Activated B cell treated with CpG ODN at 0.5 μM for 24 hours (primary cell): ENCODE results near the gene CASP4. TPM values are rescaled to one million over a fixed set of nuclear protein-coding genes. Genes with fewer than 3 reads are reported as not detected.
A peak's percentile ranks its signal among the peaks of the same experiment; 100 is the strongest.

Experiments
- ATAC-seq: fragments of 200-7000 bp; cut with Tn5 transposase; one replicate; pipeline ENCODE4 v1.10.0; 2021; ENCODE audit warnings: low read depth, mild to moderate bottlenecking, moderate library complexity
- CTCF ChIA-PET: fragments of 350-600 bp; sonication (Branson Sonifier 250); formaldehyde crosslinking; loops from one replicate; lab custom pipeline; 2021; ENCODE audit warnings: antibody characterized with exemption; lab: Charles Lee
- POLR2A ChIA-PET: fragments of 350-600 bp; sonication (Branson Sonifier 250); formaldehyde crosslinking; loops from one replicate; lab custom pipeline; 2021; ENCODE audit warnings: antibody characterized with exemption; lab: Charles Lee
- DNase-seq: peaks from one replicate; pipeline ENCODE4 v3.0.0; 2022
- H3K27ac Mint-ChIP-seq: one replicate; pipeline ENCODE4 v1.8.0; 2020; ENCODE audit warnings: mixed read lengths
- H3K27me3 Mint-ChIP-seq: one replicate; pipeline ENCODE4 v1.8.0; 2021; ENCODE audit warnings: mixed read lengths
- H3K36me3 Mint-ChIP-seq: one replicate; pipeline ENCODE4 v1.8.0; 2021; ENCODE audit warnings: low read depth, mixed read lengths
- H3K4me1 Mint-ChIP-seq: one replicate; pipeline ENCODE4 v1.8.0; 2021; ENCODE audit warnings: mixed read lengths
- H3K4me3 Mint-ChIP-seq: one replicate; pipeline ENCODE4 v1.8.0; 2020; ENCODE audit warnings: mild to moderate bottlenecking, mixed read lengths
- H3K9me3 Mint-ChIP-seq: one replicate; pipeline ENCODE4 v1.8.0; 2020; ENCODE audit warnings: mixed read lengths
- intact Hi-C: fragments of 100-400 bp; cut with micrococcal nuclease; formaldehyde crosslinking; loops from one replicate; pipeline ENCODE4 v1.15.1; 2024
- total RNA-seq: library from RNA; stranded (reverse); gene quantifications from 2 replicates; pipeline ENCODE4 v1.2.3, GENCODE V29; 2022
- TF ChIP-seq, protein P1 (sequence below): fragments of 200-600 bp; IDR thresholded peaks from one replicate; pipeline ENCODE4 v1.8.0; 2022; ENCODE audit warnings: antibody characterized with exemption, mild to moderate bottlenecking

CASP4 gene
- total RNA-seq, 1 donor from 2014 or later, result 88.7 TPM

DNA sequence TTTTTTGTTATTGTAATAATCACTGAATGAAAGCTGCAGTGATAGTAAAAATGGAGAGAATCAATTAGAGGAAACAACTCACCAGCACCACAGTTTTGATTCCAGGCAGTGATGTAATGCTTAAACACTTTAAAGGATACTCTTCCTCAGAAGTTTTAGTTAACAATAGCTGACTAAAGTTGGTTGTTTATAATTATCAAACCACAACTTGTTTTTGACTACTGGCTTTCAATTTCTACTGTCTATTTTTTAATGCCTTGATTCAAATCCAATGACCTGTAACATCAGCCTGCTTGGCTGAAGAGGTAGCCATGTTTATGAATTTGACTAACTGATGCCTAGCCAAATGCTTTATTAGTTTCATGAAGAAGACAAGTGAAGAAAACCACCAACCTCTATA lies 51.9 kb downstream of the CASP4 start:
- H3K27me3 Mint-ChIP-seq, result no peaks in the 10 kb centered on the region
- intact Hi-C loops, result loop anchor here (2.0 to 5.0 kb wide), 2 partner anchors 18 to 51 kb away; partner anchors contain the start of genes CASP12 and CASP4
- CTCF ChIA-PET, result no interaction called here
- H3K4me1 Mint-ChIP-seq, result peaks cover 61% of the 10 kb centered on the region
- POLR2A ChIA-PET, result interaction anchor here (0.8 kb wide), 1 partner anchor 52 kb away, joined by 4 read pairs; the partner anchor contains the start of gene CASP4
- DNase-seq (no peak), ATAC-seq (no peak)
- H3K4me3 Mint-ChIP-seq, result peak overlapping the region; percentile 56
- H3K9me3 Mint-ChIP-seq, result no peaks in the 10 kb centered on the region
- TF ChIP-seq, protein P1, sequence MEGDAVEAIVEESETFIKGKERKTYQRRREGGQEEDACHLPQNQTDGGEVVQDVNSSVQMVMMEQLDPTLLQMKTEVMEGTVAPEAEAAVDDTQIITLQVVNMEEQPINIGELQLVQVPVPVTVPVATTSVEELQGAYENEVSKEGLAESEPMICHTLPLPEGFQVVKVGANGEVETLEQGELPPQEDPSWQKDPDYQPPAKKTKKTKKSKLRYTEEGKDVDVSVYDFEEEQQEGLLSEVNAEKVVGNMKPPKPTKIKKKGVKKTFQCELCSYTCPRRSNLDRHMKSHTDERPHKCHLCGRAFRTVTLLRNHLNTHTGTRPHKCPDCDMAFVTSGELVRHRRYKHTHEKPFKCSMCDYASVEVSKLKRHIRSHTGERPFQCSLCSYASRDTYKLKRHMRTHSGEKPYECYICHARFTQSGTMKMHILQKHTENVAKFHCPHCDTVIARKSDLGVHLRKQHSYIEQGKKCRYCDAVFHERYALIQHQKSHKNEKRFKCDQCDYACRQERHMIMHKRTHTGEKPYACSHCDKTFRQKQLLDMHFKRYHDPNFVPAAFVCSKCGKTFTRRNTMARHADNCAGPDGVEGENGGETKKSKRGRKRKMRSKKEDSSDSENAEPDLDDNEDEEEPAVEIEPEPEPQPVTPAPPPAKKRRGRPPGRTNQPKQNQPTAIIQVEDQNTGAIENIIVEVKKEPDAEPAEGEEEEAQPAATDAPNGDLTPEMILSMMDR, result no peak
- H3K36me3 Mint-ChIP-seq, result no peaks in the 10 kb centered on the region
- H3K27ac Mint-ChIP-seq, result peak overlapping the region; percentile 80

DNA sequence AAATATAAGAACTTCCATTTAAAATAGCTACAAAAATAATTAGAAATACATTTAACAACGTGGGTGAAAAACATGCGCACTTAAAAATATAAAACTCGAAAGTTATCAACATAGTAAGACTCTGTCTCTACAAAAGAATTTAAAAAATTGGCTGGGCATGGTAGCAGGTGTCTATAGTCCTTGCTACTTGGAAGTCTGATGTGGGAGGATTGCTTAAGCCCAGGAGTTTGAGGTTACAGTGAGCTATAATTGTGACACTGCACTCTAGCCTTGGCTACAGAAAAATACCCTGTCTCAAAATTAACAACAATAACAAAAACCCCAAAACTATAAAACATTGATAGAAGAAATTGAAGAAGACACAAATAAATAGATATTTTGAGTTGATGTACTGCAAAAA lies 56.3 kb downstream of the CASP4 start:
- Mint-ChIP-seq H3K9me3 (no peaks in the 10 kb centered on the region), H3K27me3 (no peaks in the 10 kb centered on the region), H3K4me3 (no peak overlapping the region), H3K27ac (no peak overlapping the region), H3K4me1 (peaks cover 42% of the 10 kb centered on the region), H3K36me3 (peaks cover 4% of the 10 kb centered on the region)
- no peak for DNase-seq
- ChIA-PET CTCF (no interaction called here), POLR2A (no interaction called here)
- intact Hi-C loops, result loop anchor here (2.0 kb wide), 1 partner anchor 17 kb away; no protein-coding TSS in a partner anchor
- TF ChIP-seq, protein P1, result no peak
- ATAC-seq, result no peak

DNA sequence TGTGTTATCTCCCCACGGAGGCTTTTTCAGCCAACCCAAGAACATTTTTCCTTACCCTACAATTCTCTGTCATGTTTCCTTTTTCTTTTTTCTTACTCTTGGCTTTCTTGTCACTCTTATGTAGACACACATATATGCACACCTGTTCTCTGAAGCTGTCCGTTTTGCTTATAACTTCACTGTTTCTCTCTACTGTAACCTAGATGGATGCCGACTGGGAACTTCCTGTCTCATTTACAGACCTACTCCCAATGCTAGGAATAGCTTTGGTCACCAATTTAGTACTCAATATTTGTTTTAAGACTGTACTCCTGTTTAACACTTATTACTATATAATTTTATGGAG lies 60.2 kb downstream of the CASP4 start:
- Mint-ChIP-seq H3K36me3 (peaks cover 10% of the 10 kb centered on the region), H3K4me1 (peaks cover 13% of the 10 kb centered on the region), H3K27ac (no peak overlapping the region), H3K27me3 (no peaks in the 10 kb centered on the region), H3K4me3 (no peak overlapping the region), H3K9me3 (no peaks in the 10 kb centered on the region)
- ATAC-seq (no peak), DNase-seq (no peak)
- TF ChIP-seq, protein P1, result no peak
- ChIA-PET CTCF (no interaction called here), POLR2A (no interaction called here)
- intact Hi-C loops, result no loop called here

DNA sequence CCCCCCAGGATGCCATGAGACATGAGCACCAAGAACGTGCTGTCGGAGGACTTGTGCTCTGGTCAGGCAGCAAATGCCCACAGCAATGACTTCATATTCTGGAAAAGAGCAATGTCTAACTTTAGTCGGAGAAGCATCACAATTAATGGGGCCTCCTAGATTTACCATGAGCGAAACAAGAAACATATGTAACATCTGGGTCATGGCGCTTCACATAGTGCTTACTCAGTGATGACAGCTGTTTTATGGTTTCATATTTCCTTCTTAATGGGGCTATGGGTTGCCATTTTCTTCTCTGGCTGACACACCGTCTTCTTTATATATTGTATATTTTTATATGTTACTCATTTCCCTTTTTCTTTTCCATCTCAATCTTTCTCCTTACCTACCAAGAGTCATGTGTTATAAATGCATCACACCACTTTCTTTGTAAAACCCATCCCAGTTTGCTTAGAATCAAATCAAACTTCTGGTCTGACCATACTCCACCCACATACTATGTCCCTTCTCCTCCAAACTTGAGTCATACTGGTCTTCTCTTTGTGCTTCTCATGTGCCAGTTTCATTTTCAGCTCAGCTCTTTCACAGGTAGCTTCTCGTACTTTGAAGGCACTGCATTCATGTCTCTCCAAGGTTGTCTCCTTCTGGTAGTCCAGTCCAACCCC lies 60.7 kb downstream of the CASP4 start:
- DNase-seq (no peak), ATAC-seq (no peak)
- ChIA-PET CTCF (no interaction called here), POLR2A (no interaction called here)
- H3K4me1 Mint-ChIP-seq, result peaks cover 11% of the 10 kb centered on the region
- TF ChIP-seq, protein P1, result no peak
- H3K27me3 Mint-ChIP-seq, result no peaks in the 10 kb centered on the region
- no peak overlapping the region for H3K27ac Mint-ChIP-seq
- H3K36me3 Mint-ChIP-seq, result peaks cover 10% of the 10 kb centered on the region
- intact Hi-C loops, result no loop called here
- no peaks in the 10 kb centered on the region for H3K9me3 Mint-ChIP-seq
- no peak overlapping the region for H3K4me3 Mint-ChIP-seq

DNA sequence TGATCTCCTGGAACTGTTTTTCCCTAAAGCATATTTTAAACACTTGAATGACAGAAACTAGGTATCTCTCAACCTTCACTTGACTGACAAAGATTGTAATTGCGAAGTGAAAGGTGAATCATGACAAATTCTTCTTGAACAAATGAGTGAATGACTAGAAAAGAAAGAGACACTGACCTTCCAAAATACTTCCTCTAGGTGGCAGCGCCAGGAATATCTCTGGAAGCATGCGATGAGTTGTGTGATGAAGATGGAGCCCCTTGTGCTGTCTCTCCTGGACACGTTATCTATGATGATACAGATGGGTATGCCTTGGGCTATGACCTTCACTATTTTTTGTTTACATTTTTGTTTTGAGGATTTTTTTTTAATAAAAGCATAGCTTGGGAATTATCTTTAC lies 63.1 kb downstream of the CASP4 start:
- POLR2A ChIA-PET, result no interaction called here
- H3K36me3 Mint-ChIP-seq, result peaks cover 10% of the 10 kb centered on the region
- DNase-seq (no peak), ATAC-seq (no peak)
- CTCF ChIA-PET, result no interaction called here
- intact Hi-C loops, result no loop called here
- H3K27ac Mint-ChIP-seq, result no peak overlapping the region
- no peaks in the 10 kb centered on the region for H3K9me3 Mint-ChIP-seq
- H3K4me3 Mint-ChIP-seq, result no peak overlapping the region
- TF ChIP-seq, protein P1, result no peak
- peaks cover 23% of the 10 kb centered on the region for H3K4me1 Mint-ChIP-seq
- no peaks in the 10 kb centered on the region for H3K27me3 Mint-ChIP-seq
